HEK293 (cell line): ENCODE data around the gene HNRNPA2B1.

Experiments used
- GFI1B ChIP-seq: fragments of 450-650 bp; formaldehyde crosslinking; IDR thresholded peaks from 2 replicates; pipeline ENCODE4 v1.5.1; 2016; ENCODE audit warnings: missing biosample characterization, missing genetic modification characterization
- KLF8 ChIP-seq: fragments of 450-650 bp; formaldehyde crosslinking; IDR thresholded peaks from 2 replicates; pipeline ENCODE4 v1.5.1; 2016; ENCODE audit warnings: missing biosample characterization, missing genetic modification characterization
- MEIS1 ChIP-seq: sonication (generic); formaldehyde crosslinking; IDR thresholded peaks from 2 replicates; pipeline ENCODE4 v1.8.1; 2022; ENCODE audit warnings: missing genetic modification reagents, mild to moderate bottlenecking, borderline replicate concordance
- PRDM2 ChIP-seq: fragments of 450-650 bp; formaldehyde crosslinking; IDR thresholded peaks from 2 replicates; pipeline ENCODE4 v1.5.1; 2016; ENCODE audit warnings: missing biosample characterization, missing genetic modification characterization, borderline replicate concordance
- SP2 ChIP-seq: fragments of 450-650 bp; formaldehyde crosslinking; IDR thresholded peaks from 2 replicates; pipeline ENCODE4 v1.5.1; 2016; ENCODE audit warnings: missing biosample characterization, missing genetic modification characterization
- TRIM28 ChIP-seq: IDR thresholded peaks from 2 replicates; pipeline ENCODE4 v1.6.1; 2011; ENCODE audit warnings: low read length, control low read depth, borderline replicate concordance
- YY2 ChIP-seq: fragments of 450-650 bp; formaldehyde crosslinking; IDR thresholded peaks from 2 replicates; pipeline ENCODE4 v1.5.1; 2016; ENCODE audit warnings: missing biosample characterization, missing genetic modification characterization
- ZBTB8A ChIP-seq: fragments of 450-650 bp; formaldehyde crosslinking; IDR thresholded peaks from 2 replicates; pipeline ENCODE4 v1.5.1; 2016; ENCODE audit warnings: missing biosample characterization, missing genetic modification characterization
- ZFP3 ChIP-seq: fragments of 450-650 bp; formaldehyde crosslinking; IDR thresholded peaks from 2 replicates; pipeline ENCODE4 v1.5.1; 2016; ENCODE audit warnings: low read depth, missing biosample characterization, missing genetic modification characterization
- ZFP69B ChIP-seq: fragments of 450-650 bp; formaldehyde crosslinking; IDR thresholded peaks from 2 replicates; pipeline ENCODE4 v1.5.1; 2016; ENCODE audit warnings: missing biosample characterization, missing genetic modification characterization
- ZNF112 ChIP-seq: fragments of 450-650 bp; formaldehyde crosslinking; IDR thresholded peaks from 2 replicates; pipeline ENCODE4 v1.5.0; 2017; ENCODE audit warnings: missing biosample characterization, missing genetic modification characterization
- ZNF114 ChIP-seq: fragments of 450-650 bp; formaldehyde crosslinking; IDR thresholded peaks from 2 replicates; pipeline ENCODE4 v1.5.0; 2017; ENCODE audit warnings: missing biosample characterization, missing genetic modification characterization
- ZNF138 ChIP-seq: fragments of 450-650 bp; formaldehyde crosslinking; IDR thresholded peaks from 2 replicates; pipeline ENCODE4 v1.5.1; 2016; ENCODE audit warnings: missing biosample characterization, missing genetic modification characterization, borderline replicate concordance
- ZNF148 ChIP-seq: fragments of 450-650 bp; formaldehyde crosslinking; IDR thresholded peaks from 2 replicates; pipeline ENCODE4 v1.5.0; 2017; ENCODE audit warnings: missing biosample characterization, missing genetic modification characterization, borderline replicate concordance
- ZNF184 ChIP-seq: fragments of 450-650 bp; IDR thresholded peaks from 2 replicates; pipeline ENCODE4 v1.5.1; 2018; ENCODE audit warnings: missing biosample characterization, mild to moderate bottlenecking, missing genetic modification characterization
- ZNF202 ChIP-seq: fragments of 450-650 bp; formaldehyde crosslinking; IDR thresholded peaks from 2 replicates; pipeline ENCODE4 v1.5.1; 2016; ENCODE audit warnings: missing biosample characterization, missing genetic modification characterization, borderline replicate concordance
- ZNF239 ChIP-seq: fragments of 450-650 bp; formaldehyde crosslinking; IDR thresholded peaks from 2 replicates; pipeline ENCODE4 v1.5.1; 2016; ENCODE audit warnings: missing biosample characterization, missing genetic modification characterization
- ZNF335 ChIP-seq: fragments of 450-650 bp; formaldehyde crosslinking; conservative IDR thresholded peaks from 2 replicates; pipeline ENCODE4 v1.5.1; 2016; ENCODE audit warnings: missing biosample characterization, missing genetic modification characterization
- ZNF362 ChIP-seq: fragments of 450-650 bp; formaldehyde crosslinking; IDR thresholded peaks from 2 replicates; pipeline ENCODE4 v1.5.1; 2016; ENCODE audit warnings: missing biosample characterization, missing genetic modification characterization
- ZNF394 ChIP-seq: fragments of 450-650 bp; formaldehyde crosslinking; IDR thresholded peaks from 2 replicates; pipeline ENCODE4 v1.5.1; 2016; ENCODE audit warnings: missing biosample characterization, missing genetic modification characterization, mild to moderate bottlenecking, moderate library complexity, borderline replicate concordance
- ZNF426 ChIP-seq: fragments of 450-650 bp; formaldehyde crosslinking; IDR thresholded peaks from 2 replicates; pipeline ENCODE4 v1.5.1; 2017; ENCODE audit warnings: missing biosample characterization, missing genetic modification characterization, mild to moderate bottlenecking, inconsistent platforms, moderate library complexity
- ZNF558 ChIP-seq: fragments of 450-650 bp; formaldehyde crosslinking; IDR thresholded peaks from 2 replicates; pipeline ENCODE4 v1.5.1; 2016; ENCODE audit warnings: missing biosample characterization, missing genetic modification characterization
- ZNF560 ChIP-seq: fragments of 450-650 bp; formaldehyde crosslinking; IDR thresholded peaks from 2 replicates; pipeline ENCODE4 v1.5.1; 2017; ENCODE audit warnings: missing biosample characterization, missing genetic modification characterization, borderline replicate concordance
- ZNF639 ChIP-seq: fragments of 450-650 bp; formaldehyde crosslinking; IDR thresholded peaks from 2 replicates; pipeline ENCODE4 v1.5.1; 2016; ENCODE audit warnings: missing biosample characterization, missing genetic modification characterization
- ZNF76 ChIP-seq: fragments of 450-650 bp; formaldehyde crosslinking; IDR thresholded peaks from 2 replicates; pipeline ENCODE4; 2016; ENCODE audit warnings: low read depth, missing biosample characterization, missing genetic modification characterization, borderline replicate concordance
- ZNF776 ChIP-seq: fragments of 450-650 bp; formaldehyde crosslinking; IDR thresholded peaks from 2 replicates; pipeline ENCODE4 v1.5.0; 2017; ENCODE audit warnings: missing biosample characterization, missing genetic modification characterization, borderline replicate concordance
- ZNF791 ChIP-seq: fragments of 450-650 bp; formaldehyde crosslinking; IDR thresholded peaks from 2 replicates; pipeline ENCODE4 v1.5.1; 2016; ENCODE audit warnings: missing biosample characterization, missing genetic modification characterization
- ZNF792 ChIP-seq: fragments of 450-650 bp; formaldehyde crosslinking; IDR thresholded peaks from 2 replicates; pipeline ENCODE4 v1.5.1; 2016; ENCODE audit warnings: missing biosample characterization, missing genetic modification characterization
- ZNF843 ChIP-seq: fragments of 450-650 bp; formaldehyde crosslinking; IDR thresholded peaks from 2 replicates; pipeline ENCODE4 v1.5.1; 2016; ENCODE audit warnings: missing biosample characterization, missing genetic modification characterization
- ZSCAN30 ChIP-seq: fragments of 450-650 bp; IDR thresholded peaks from 2 replicates; pipeline ENCODE4 v1.5.1; 2018; ENCODE audit warnings: missing biosample characterization, mild to moderate bottlenecking, missing genetic modification characterization, moderate library complexity

Gene HNRNPA2B1

DNA sequence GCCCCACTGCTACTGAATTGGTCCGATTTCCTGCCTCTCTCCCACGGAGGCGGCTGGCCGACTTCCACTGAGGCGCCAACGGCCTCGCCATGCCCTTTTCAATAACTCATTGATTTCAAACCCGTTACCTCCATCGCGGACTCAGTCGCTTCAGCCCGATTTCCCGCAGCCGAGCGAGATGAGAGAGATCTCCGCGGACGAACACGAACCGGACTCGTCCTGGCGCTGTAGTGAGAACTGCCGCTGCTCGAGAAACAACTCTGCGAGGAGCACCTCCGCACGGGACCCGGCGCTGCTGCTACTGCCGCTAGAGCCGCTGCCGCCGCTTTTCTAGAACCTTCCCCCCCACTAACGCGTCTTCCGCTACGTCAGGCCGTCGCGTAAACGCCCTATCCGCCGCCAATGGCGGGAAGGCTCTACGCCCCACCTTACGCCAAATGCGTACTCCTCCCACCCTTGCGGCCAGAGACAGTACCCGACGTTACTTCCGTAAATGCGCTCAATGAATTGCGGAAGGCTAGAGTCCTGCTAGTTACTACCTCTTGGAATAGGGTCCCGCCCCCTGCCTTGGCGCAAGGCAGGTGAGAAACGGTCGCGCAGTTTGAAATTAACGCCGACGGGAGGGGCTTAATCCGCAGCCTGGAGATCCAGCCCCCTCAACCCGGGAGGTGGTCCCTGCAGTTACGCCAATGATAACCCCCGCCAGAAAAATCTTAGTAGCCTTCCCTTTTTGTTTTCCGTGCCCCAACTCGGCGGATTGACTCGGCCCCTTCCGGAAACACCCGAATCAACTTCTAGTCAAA lies at the start of gene HNRNPA2B1 (continued):
- TF ChIP-seq TRIM28 (peak; percentile 54; the same call in 1 of the 2 replicates), ZNF639 (tag by site-specific recombination) (no peak), ZNF114 (no peak), GFI1B (tag by site-specific recombination) (no peak), ZNF776 (tag by site-specific recombination) (no peak), ZNF202 (no peak), YY2 (tag by site-specific recombination) (0 out of 2 replicates have a peak, but pooled peaks have one; percentile 9), KLF8 (tag by site-specific recombination) (peak; percentile 69), ZNF791 (tag by site-specific recombination) (no peak), ZNF112 (no peak), ZNF426 (no peak), ZSCAN30 (tag by site-specific recombination) (no peak; the same call in 1 of the 2 replicates), ZNF394 (tag by site-specific recombination) (peak; percentile 41), ZNF560 (tag by site-specific recombination) (no peak), ZNF792 (no peak), ZNF362 (tag by site-specific recombination) (no peak), ZNF184 (tag by site-specific recombination) (no peak), PRDM2 (tag by site-specific recombination) (no peak), ZNF239 (tag by site-specific recombination) (no peak), ZBTB8A (tag by site-specific recombination) (no peak; the same call in 1 of the 2 replicates), ZNF335 (tag by site-specific recombination) (peak; percentile 57), ZNF558 (no peak; the same call in 1 of the 2 replicates), ZNF843 (no peak), ZFP3 (tag by site-specific recombination) (no peak), MEIS1 (no peak), ZNF148 (no peak), ZNF138 (tag by site-specific recombination) (no peak), ZNF76 (tag by site-specific recombination) (no peak), SP2 (peak; percentile 85), ZFP69B (tag by site-specific recombination) (no peak)
